Epithelial cell of proximal tubule (primary cell): Measurements from ENCODE around the gene ETHE1. TPM values are rescaled to one million over a fixed set of nuclear protein-coding genes. Genes with fewer than 3 reads are reported as not detected.
A peak's percentile ranks its signal among the peaks of the same experiment; 100 is the strongest.

Experiments
- DNase-seq: peaks from one replicate; pipeline ENCODE4 v3.0.0-alpha.2; 2011; ENCODE audit warnings: low read depth
- H3K4me3 ChIP-seq: 2 replicates; pipeline ENCODE4 v1.5.1; 2011; ENCODE audit warnings: low read depth, mild to moderate bottlenecking, low read length
- CTCF ChIP-seq: conservative IDR thresholded peaks from 2 replicates; pipeline ENCODE4 v1.5.1; 2012; ENCODE audit warnings: low read depth, mild to moderate bottlenecking, low read length
- total RNA-seq: library from RNA; depleted of rRNA; stranded (reverse); fragments of >200 nt; gene quantifications from 2 replicates; pipeline ENCODE4 v1.2.3, GENCODE V29; 2015

Gene ETHE1
- total RNA-seq, 1 donor from 2014 or later = 55.9 TPM

GRCh38 chr19:43561139-43561970, 34.4 kb upstream of the ETHE1 start:
- H3K4me3 ChIP-seq = no peak overlapping the region
- TF ChIP-seq CTCF = no peak
- no peak for DNase-seq

GRCh38 chr19:43560687-43561086, 33.7 kb upstream of the ETHE1 start:
- peak; percentile 24 for TF ChIP-seq CTCF
- no peak for DNase-seq
- no peak overlapping the region for H3K4me3 ChIP-seq

- DNase-seq = no peak
- H3K4me3 ChIP-seq = no peak overlapping the region
- peak; percentile 91 for TF ChIP-seq CTCF
These were observed 28.3 kb upstream of the ETHE1 start for GRCh38 chr19:43555185-43555770.

- no peak for TF ChIP-seq CTCF
- DNase-seq = no peak
- H3K4me3 ChIP-seq = no peak overlapping the region
These were observed 27.4 kb upstream of the ETHE1 start for GRCh38 chr19:43554317-43554895.

- no peak for DNase-seq
- no peak for TF ChIP-seq CTCF
- no peak overlapping the region for H3K4me3 ChIP-seq
These were observed 26.7 kb upstream of the ETHE1 start for GRCh38 chr19:43553656-43554055.

GRCh38 chr19:43552616-43553015, 25.6 kb upstream of the ETHE1 start:
- H3K4me3 ChIP-seq = no peak overlapping the region
- no peak for DNase-seq
- no peak for TF ChIP-seq CTCF
